Amniotic epithelial cell (primary cell): ENCODE results near the gene CTSD.

Experiments
- DNase-seq: peaks from one replicate; pipeline ENCODE4 v3.0.0-alpha.2; 2010; ENCODE audit warnings: low read depth

Gene CTSD

DNA sequence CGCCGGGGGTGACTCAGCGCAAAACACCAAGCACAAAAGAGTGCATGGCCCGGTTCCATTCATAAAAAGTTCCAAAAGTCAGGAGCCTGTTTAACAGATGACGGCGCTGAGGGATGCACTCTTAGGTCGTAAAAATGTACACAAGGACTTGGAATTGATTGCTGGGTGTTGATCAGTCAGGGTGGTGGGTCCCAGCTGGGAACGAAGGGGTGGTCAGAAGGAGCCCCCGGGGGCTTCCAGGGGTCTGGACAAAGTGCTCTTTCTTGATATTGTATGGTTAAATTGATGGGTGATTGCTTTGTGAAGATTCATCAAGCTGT lies 34.1 kb downstream of the CTSD start:
- DNase-seq, result no peak

DNA sequence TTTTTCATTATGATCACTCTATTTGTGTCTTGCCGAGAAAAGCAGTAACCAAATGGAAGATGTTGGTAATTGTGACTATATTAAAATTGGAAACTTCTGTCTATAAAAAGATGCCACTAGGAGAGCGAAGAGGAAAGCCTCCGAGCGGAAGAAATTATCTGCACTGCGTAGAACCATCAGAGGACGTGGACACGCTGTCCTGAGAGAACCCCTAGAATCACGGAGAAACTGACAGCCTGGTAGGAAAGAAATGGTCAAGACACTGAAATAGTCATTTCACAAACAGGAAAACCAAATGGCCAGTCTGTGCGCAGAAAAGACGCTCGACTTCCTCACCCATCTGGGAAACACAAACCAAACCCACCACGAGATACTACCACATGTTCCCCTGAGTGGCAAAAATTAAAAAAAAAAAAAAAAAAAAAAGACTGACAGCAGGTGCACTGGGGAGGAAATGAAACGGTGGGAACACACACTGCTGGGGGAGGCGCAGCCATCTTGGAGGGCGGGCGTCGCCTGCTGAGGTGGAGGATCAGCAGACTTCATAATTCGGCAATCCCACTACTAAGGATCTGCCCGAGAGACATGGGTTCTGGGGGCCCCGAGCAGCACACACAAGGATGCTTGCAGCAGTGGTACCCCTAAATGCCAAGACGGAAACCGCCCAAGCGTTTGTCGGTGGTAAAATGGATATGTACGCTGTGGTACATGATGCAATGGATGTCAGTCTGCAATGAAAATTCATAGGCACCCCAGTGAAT lies 34.6 kb downstream of the CTSD start:
- no peak for DNase-seq

DNA sequence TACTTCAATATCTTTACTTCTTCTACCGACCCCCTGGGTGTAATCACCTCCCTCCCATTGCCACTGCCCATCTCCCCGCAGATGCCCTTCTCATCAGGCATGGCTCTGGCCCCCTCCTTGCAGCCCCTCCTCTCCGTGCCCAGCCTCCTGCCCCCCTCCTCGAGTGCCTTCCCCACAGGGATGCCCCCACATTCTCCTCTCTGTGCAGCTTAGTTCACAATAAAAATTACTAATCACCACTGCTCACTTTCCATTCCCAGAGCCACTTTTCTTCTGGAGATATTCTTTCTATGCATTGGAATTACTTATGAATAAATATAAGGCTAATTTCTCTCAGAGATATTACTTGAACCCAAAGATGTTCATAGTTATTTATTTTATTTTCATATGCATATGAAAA lies 35.4 kb downstream of the CTSD start:
- DNase-seq, result no peak

DNA sequence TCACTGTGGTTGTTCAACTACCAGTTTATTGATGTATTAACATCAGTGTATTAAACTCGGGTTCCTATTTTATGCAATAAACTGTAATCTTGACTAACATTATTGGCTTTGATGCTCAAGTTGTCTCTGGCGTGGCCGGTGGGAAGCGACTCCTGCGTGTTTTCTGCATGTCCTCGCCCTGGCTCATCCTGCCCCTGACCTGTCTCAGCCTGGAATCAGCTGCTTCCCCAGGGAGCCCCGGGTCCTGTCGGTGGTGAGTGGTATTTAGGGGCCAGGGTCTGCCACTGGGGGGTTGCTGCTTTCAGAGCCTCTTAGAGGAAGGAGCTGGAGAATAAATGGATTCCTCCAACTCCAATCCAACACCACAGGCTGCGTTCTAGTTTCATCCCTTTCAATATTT lies 35.9 kb downstream of the CTSD start:
- DNase-seq, result no peak

DNA sequence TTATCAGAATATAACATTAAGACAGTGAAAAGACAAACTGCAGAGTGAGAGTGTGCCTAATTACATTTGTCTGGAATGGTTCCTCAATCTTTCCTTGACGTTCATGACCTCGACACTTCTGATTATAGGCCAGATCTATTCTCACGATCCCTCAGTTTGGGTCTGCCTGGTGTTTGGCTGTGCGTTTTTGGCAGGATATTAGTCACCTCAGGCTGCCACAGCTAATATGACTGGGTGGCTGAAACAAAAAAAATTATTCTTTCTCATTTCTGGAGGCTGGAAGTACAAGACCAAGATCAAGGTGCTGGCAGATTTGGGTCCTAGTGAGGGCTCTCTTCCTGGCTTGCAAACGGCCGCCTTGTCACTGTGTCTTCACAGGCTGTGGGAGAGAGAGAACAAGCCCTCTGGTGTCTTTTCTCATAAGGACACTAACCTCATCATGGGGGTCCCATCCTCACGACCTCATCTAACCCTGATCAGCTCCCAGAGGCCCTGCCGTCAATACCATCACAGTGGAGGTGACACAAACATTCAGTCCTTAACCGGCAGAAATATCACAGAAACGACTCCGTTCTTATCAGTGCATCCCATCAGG lies 36.5 kb downstream of the CTSD start:
- DNase-seq, result no peak

DNA sequence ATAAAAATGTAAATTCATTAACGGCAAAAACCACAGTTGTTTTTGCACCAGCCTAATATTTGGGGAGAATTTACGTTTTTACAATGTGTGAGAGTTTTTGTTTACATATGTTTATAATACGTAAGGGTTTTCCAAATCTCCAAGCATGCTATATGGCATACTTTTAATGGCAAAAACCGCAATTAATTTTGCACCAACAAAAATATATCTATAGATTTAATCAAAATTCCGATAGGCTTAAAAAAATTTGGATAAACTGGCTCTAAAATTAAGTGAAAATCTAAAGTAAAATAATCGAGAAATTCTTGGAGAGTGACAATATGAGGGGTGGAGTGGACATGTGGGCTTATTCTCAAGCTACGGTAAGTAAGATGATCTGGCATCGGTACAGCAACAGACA lies 43.9 kb downstream of the CTSD start:
- DNase-seq, result no peak

DNA sequence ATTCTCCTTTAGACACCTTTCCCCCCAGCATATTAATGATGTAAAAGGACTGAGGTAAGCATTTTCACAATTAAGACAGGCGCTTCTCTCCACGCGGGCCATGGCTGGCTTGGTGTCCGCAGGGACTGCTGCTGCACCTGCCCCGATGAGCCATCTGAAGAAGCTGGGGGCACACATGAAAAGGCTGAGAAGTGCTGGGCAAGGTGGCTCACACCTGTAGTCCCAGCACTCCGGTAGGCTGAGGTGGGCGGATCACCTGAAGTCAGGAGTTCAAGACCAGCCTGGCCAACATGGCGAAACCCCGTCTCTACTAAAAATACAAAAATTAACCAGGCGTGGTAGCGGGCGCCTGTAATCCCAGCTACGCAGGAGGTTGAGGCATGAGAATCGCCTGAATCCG lies 45.4 kb downstream of the CTSD start:
- no peak for DNase-seq

DNA sequence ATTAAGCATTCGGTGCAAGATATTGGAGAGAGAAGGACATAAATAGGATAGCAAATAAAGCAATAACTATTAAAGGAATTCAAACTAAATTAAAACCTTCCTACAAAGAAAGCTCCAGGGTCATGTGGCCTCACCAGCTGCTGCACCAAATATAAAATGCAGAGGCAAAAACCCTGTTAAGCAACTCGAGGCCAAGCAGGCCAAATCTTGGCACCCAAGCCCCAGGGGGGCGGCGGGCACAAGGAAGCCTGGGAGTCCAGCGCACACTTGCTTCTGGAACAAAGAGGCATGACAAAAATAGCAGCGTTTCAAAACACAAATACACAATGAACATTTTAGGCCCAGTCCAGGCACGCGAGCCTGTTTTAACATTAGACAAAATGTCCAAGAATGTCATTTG lies 46.0 kb downstream of the CTSD start:
- DNase-seq, result no peak

DNA sequence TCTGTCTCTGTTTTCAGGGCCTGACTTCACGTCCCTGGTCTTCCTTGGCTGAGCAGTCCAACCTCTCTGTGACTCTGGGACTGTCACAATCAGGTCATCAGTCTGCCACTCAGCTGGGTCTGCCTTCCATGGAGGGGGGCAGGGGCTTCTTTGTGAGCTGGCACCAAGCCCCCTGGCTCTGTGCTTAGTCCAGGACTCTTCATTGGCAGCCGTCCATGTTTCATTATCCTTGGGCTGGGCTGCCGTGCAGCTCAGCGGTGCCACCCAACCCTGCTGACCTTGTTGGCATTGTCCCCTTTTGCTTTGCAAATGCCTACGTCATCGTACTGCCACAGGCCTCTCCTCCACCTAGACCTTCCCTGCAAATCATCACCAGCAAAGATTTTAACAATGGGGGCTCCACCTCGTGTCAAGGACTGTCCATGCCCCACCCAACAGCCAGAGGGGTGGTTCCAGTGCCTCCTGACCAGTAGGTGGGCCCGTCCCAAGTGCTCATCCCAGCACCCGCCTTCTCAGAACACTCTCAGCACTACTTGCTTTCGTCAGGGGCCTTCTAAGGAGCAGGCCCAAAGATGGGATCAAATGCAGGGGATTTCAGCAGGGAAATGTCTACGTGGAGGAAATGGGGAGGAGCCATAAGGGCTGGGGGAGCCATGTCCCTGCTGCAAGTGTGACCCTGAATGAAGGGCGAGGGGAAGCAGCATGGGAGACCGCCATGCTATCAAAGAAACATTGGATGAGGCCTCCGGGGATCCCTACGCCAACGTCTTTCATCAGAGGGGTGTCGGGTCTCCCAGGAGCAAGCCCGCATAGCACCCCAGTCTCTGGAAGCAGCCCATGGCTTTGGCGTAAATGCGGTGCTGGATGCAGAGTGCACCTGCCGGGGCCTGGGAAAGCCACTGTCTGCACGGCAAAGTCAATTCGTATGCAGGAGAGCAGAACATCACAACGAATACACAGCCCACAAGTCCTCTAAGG lies 48.5 kb downstream of the CTSD start:
- no peak for DNase-seq

DNA sequence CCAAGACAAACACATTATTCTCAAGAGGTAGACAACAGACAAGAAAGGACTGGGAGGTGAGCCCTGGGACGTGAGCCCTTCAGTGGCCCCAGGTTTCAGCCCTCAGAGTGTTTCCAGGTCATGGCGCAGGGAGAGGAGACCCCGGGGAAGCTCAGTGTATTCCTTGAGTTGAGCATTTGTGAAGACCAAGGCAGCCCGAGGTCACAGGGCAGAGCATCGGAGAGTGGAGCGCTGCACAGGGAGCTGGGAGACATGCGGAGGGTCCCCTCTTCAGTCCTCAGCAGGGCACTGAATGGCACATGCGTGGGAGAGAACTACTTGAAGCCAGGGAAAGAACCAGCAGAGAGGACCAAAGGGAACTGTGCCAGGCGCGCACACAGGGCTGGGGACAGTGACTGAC lies 55.0 kb downstream of the CTSD start:
- DNase-seq, result no peak

DNA sequence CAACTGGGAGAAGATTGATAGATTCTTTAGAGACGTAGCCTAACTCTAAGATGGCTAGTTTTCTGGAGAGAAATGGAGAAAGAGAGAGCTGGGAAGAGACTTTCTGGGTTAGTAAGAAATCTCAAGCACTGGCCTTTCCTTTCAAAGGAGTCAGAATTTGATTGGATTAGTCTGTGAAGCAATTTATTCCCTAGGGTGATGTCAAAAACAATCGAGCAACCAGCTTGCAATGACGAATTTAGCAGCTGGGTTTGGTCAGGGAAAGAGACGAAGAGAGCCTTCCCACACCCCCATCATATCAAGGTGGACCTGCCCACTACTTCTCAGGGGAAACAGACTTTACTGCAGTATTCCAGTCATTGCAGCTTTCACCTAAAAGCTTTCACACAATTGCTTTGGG lies 56.0 kb downstream of the CTSD start:
- no peak for DNase-seq

DNA sequence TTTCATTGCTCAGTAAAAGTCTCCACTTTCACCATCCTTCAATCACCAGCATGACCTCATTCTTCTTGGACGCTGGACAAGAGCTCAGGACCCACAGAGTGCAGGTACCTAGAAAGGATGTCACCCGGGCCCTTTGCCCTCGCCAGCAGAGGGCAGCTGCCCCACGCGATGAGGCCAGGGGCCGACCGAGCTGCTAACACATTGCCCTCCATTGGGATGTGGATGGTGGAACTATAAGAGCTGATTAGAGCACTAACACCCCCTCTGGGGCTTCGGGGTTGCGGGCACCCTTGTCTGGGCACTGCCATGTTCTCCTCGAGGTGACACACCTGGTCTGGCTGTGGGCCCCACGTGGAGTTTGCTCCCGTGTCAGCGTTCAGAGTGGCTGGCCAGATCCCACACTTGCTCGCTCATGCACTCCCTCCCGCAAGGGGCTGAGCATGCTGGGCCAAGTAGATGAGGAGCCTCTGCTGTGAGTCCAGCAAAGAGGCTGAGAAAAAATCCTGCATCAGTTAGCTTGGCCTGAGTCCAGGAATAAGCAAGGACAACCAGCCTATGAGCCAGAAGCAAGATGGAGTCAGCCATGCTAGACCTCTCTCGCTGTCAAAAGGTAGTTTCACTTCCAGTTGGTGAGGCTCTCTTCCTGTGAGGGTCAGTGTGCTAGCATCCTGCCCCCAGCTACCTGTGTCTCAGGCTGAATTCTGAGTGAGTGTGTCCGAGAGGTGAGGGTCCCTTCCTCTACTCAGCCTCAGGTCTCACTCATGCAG lies 56.9 kb downstream of the CTSD start:
- DNase-seq, result no peak

DNA sequence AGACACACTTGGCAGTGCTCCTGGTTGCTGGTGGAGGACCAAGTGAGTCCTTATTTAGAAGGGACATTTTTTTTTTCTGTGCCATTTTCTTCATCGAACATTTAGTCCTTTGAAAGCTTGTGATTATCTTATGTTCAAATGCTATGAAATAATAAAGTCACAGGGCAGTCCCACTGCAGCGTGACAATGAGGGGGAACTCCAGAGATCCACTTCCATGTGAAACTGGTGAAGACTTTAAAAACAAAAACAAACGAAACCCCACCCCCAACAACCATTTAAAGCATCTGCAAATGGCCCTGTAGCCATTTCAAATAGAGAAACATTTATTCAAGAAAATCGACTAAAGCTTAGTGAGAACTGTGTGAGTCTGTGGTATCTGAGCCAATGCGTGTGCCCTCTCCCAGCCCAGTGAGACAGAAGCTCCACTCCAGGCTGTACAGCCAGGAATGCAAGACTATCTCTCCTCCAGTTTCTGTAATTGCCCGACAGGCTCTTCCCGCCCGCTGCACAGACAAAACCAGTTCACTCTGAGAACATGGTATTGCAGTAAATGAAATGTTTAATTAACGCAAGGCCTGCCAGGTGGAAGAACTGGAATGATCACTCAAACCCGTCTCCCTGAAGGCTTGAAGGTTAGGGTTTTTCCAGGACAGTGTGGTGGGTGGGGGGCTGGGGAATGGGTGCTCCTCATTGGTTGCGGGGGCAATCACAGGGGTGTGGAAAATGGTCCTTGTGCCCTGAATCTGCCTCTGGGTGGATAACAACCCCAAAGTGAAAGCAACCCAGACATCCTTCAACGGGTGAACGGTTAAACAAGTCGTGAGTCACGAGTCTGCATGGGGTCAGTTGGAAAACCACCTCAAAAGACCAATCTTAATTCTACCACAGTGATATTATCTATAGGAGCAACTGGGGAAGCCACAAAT lies 58.3 kb downstream of the CTSD start:
- DNase-seq, result peak; percentile 40

DNA sequence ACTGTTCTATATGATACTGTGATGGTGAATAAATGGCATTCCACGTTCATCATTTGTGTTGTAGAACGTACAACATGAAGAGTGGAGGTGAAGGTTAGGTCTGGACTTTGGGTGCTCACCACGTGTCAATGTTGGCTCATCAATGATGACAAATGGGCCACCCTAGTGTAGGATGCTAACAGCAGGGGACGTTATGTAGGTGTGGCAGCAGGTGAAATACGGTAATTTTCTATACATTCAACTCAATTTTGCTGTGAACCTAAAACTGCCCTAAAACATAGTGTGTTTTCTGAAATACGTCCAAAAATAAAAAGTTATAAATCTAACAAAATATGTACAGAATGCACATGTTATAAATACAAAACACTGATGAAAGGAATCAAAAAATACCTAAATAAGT lies 60.6 kb downstream of the CTSD start:
- DNase-seq, result no peak
